GM21515 (cell line): ENCODE results near the gene HHIPL2.

ENCODE experiments used
- ATAC-seq: cut with Tn5 transposase; IDR thresholded peaks from one replicate; pipeline ENCODE4 v1.9.1; 2021; ENCODE audit not compliant: unreplicated experiment

The HHIPL2 gene

DNA sequence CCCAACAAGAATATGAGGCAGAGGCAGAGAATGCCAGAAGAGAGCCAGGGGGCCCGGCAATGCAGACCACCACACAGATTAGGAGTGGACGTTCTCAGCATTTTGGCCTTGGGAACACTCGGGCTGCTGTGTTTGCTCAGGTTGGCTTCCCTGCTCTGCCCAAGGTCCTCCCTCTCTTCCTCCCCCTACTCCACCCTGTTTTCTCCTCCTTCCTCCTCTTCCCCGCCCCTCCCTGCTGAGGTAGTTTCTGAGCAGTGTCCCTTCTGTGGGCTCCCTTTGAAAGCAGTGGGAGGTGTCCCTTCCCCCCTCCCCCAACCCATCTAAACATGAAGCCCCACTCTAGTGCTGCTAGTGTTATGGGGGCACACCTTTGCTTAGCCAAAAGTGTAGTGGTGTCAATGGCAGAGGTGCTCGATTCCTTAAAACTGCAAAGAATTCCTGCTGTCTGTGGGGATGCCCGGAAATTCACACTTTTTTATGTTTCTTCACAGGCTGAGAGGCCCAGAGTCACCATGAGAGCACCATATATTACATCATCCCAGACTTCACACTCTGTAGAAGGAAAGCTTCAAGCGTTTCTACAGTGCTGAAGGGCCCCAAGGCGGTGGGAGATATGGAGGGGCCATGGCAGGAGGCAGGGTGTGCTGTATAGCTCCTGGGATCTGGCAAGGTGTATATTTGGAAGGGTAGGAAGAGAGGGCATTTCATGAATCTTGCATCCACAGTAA, at the start of gene HHIPL2:
Gene HHIPL2, minus strand, starts transcription at position 161 of the 728 bp plus-strand sequence. Its CDS starts 60 bp downstream, at position 101.
- ATAC-seq = no peak

DNA sequence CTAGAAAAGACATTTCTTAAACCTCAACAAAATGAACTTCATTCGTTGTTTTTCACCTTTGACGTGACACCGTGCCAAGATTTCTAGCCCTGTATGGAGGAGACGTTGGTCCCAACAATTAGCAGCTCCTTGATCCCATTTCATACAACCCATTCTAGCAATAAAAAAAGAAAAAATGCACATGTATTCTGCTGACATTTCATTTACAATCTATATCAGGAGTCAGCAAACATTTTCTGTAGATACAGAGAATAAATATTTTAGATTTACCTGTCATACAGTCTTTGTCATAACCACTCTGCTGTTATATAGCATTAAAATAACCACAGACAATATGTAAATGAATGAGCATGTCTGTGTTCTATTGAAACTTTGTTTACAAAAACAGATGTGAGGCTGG, 48.8 kb upstream of the HHIPL2 start:
- ATAC-seq = no peak

DNA sequence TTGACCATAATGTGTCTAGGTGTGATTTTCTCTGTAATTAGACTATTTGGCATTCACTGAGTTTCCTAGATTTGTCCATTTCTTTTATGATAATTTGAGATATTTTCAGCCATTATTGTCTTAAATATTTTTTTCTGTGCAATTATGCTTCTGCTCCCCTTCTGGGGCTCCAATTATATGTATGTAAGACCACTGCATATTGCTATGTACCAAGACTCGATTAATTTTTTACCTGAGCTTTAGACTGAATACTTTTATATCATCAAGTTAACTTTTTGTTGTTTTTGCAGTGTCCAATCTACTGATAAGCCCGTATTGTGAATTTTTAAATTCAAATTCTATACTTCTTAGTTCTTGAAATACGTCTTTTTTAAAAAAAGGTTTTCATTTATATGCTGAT, 46.9 kb upstream of the HHIPL2 start:
- ATAC-seq = no peak

DNA sequence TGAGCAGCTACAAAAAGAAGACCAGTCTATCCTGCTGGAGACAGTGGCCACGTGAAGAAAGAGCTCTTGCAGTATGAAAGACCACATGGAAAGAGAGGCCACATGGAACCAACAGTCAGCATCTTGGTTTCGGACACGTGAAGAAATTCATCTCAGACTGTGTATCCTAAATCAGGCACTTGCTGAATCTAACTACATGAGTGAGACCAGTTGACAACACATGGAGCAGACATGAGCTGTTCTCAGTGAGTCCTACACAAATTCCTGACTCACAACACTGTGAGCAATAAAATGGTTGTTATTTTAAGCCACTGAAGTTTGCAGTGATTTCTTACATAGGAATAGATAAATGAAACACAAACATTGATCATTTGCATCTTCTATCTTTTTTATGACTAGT, 44.3 kb upstream of the HHIPL2 start:
- no peak for ATAC-seq

DNA sequence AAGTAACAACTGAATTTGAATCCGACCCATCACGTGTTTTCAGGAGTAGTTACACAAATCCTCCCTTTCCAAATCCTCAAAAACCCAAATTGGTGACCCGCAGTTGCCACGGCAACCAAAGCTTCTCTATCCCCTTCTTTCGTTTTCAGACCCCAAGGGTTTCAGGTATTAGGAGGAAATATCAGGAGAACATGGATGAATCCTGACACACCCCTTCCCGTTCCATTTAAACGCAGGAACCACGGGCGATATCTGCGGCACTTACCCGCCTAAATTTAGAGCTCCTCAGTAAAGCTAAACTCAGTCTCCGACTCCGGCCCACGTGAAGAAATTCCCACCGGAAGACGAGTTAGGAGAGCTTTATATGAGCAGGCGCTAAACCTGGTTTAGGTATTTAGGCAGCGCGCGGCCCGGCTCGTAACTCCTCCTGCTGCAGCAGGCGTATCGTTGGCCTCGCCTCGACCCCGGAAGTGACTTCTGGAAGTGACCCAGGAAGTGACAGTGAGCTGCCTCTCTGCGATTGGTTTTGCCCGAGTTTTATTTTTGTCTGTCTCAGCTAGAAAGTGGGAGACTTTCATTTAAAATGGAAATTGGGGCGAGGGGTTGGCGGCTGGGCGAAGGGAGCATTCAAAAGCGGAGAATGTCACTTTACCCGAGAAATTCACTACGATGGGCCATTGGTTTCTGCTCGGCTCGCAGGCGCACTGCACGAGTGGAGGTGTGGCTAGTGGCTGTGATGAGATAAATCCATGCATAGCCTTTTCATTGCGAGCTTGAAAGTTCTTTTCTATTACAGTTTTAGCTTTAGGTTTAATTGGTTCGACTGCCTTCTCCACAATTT, 41.8 kb upstream of the HHIPL2 start, which contains the start of gene TAF1A:
Gene TAF1A, minus strand, starts transcription at position 472 of the 841 bp plus-strand sequence.
- ATAC-seq = peak; percentile 99

DNA sequence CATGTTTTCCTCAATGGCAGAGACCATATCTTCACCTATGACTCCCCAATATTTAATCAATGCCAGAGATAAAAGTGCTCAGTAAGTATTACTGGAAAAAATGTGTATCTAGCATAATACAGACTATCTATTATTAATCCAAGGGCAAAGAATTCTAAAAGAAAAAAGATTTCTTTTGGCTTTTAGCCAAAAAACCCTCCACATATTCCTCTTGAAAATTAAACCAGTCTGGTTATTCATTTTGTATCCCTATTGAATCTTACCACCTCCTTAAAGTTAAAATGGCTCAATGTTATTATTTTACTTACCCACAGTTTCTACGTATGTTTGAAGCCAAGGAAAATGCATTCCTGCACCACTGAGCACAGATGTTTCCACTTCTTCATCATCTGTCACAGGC, 40.2 kb upstream of the HHIPL2 start:
- ATAC-seq = no peak

DNA sequence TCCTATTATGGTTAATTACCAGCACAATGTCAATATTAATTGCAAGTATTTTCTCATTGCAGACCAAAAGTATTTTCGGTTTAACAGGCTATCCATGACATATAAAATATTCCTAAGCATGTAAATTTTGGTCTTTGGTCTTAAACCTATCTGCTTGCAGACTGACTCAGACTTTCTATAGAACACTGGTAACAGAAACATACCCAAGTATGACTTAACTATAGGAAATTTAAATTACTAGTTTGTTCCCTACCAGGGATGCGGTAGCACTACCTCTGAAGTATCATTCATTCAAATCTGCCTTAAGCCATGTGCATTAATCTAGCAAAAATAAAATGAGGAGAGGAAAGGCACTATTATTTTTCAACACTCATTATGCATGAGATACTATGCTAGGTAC, 38.9 kb upstream of the HHIPL2 start:
- no peak for ATAC-seq

- peak; percentile 85 for ATAC-seq
Measured at GRCh38 chr1:222583079-222583478, 35.2 kb upstream of the HHIPL2 start.

DNA sequence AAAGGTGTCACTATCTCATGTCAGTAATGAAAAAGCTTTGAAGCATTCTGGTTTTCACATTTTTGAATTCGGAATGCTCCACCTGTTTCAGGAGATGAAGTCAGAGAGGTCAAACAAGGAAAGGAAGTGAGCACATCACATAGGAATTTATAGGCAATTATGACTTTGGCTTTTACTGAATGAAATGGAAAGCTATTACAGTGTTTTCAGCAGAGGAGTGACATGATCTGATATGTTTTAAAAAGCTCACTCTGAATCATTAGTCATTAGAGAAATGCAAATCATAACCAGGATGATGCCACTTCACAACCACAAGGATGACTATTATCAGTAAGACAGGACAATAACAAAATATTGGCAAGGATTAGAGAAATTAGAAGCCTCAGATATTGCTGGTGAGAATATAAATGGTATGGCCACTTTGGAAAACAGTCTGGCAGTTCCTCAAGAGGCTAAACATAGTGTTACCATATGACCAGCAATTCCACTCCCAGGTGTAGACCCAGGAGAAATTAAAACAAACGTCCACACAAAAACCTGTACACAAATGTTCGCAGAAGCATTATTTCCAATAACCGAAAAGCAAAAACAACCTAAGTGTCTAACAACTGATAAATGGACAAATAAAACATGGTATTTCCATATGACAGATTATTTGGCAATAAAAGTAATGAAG, 34.3 kb upstream of the HHIPL2 start:
- ATAC-seq = no peak

DNA sequence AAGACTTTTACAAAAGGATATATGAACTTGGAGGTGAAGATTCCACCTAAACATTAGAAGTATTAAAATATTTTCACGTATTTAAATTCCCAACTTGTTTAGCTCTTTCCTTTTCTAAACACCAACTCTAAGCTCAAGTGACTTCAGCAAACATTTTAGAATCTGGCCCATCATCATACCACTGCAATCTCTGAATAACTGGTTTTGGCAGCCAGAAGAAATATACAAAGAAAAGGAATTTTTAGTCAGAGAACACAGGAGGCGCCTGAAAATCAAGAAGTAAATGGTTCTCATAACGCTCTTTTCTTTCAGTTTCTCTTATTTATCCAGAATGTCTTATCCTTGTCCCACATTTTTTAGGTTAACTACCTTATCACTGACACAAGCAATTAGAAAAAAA, 31.4 kb upstream of the HHIPL2 start:
- ATAC-seq = no peak

- ATAC-seq = no peak
Measured at GRCh38 chr1:222570837-222571236, 22.9 kb upstream of the HHIPL2 start.

GRCh38 chr1:222561656-222562055, 13.8 kb upstream of the HHIPL2 start:
- ATAC-seq = no peak

- no peak for ATAC-seq
Measured at GRCh38 chr1:222557574-222557973, 9.7 kb upstream of the HHIPL2 start.

- ATAC-seq = no peak
Measured at GRCh38 chr1:222557148-222557547, 9.2 kb upstream of the HHIPL2 start.

GRCh38 chr1:222555992-222556615, 8.2 kb upstream of the HHIPL2 start:
- no peak for ATAC-seq

DNA sequence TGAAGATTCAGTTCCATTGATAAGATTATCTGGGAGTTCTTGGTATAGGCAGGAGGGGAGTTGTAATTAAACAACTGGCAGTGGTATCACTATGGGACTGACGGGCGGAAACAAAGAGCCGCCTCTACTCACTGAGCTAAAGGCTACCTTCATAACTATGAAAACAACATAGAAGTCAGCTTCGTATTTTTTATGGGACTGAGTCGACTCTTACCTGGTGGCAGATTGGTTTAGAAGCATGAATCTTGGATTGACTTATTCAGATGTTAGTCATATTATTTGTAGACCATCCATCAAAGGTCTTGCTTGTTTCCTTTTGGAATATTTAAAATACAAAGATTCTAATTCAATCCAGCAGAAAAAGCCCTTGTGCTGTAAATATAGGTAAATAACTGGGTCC, 6.3 kb upstream of the HHIPL2 start:
- ATAC-seq = no peak

DNA sequence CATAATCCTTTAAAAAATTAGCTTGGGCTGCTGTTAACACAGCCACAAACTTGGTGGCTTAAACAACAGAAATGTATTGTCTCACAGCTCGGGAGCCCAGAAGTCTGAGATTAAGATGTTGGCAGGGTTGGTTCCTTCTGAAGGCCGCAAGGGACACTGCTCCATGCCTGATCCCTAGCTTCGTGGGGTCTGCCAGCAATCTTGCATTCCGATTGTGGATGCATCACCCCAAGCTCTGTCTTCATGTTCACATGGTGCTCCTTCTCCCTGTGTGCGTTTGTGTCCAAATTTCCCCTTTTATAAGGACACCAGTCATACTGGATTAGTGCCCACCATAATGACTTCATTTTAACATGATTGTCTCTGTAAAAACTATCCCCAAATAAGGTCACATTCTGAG, 5.0 kb upstream of the HHIPL2 start:
- ATAC-seq = no peak

DNA sequence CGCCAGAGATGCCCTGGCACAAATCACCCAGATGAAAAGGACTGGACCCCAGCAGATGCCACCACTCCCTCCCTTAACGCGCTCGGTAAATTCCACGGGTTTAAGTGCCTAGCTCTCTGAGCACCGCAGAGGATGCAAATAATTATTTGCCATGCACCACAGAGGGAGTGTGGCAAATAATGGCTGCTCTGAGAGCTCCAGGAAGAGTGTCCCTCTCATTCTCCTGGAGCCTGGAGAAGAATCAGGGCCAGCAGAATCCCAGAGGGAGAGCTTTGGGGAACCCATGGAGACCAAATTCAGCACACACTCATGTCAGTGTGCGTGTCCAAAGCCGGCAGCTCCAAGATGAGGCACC, 667 bp downstream of the HHIPL2 start:
- no peak for ATAC-seq

- no peak for ATAC-seq
Measured at GRCh38 chr1:222546548-222547259, 1.2 kb downstream of the HHIPL2 start.

- no peak for ATAC-seq
Measured at GRCh38 chr1:222546091-222546490, 1.8 kb downstream of the HHIPL2 start.

- no peak for ATAC-seq
Measured at GRCh38 chr1:222543817-222544216, 4.1 kb downstream of the HHIPL2 start.
